GM20000 (cell line): ENCODE measurements around the gene PCDHA6.
"Not testable (repeated sequence)": the region's sequence is repeated elsewhere in the genome, so short reads cannot be mapped to it uniquely, and the experiment has no call there.

Source experiments
- DNase-seq: peaks from one replicate; pipeline ENCODE4 v3.0.0; 2012; ENCODE audit warnings: low spot score
- CTCF ChIP-seq: IDR thresholded peaks from 2 replicates; pipeline ENCODE4 v1.5.1; 2012; ENCODE audit warnings: mild to moderate bottlenecking, control low read depth; ENCODE audit errors: extremely low read depth, missing control alignments

PCDHA6 gene

GRCh38 chr5:140808889-140809291 is 18.9 kb upstream of the PCDHA6 start:
- no peak for TF ChIP-seq CTCF
- DNase-seq = no peak

DNA sequence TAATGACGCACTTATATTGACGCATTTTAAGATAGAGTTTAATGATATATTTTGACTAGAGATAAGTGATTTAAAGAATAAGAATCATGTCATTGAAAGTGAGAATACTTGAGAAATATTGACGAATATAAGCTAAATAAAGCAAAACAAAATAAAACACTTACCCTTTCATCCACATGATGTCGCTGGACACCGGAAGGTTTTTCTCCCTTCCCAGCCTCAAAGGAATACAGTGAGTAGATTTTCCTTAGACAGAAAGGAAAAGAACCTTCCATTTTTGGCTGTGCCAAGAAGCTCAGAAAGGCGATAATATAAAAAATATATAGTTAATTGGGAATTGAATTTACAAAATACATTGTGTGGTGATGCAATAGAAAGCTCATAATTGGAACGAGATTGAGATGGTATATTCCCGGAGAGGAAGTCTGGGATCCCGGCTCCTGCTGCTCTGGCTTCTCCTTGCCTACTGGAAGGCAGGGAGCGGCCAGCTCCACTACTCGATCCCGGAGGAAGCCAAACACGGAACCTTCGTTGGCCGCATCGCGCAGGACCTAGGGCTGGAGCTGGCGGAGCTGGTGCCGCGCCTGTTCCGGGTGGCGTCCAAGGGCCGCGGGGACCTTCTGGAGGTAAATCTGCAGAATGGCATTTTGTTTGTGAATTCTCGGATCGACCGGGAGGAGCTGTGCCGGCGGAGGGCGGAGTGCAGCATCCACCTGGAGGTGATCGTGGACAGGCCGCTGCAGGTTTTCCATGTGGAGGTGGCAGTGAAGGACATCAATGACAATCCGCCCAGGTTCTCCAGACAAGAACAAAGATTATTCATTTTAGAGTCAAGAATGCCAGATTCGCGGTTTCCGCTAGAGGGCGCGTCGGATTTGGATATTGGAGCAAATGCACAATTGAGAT is 6.1 kb upstream of the PCDHA6 start, which contains the start of gene PCDHA5:
PCDHA5 (plus strand) TSS at position 239 of the 906 bp plus-strand sequence.
- DNase-seq = no peak
- peak; percentile 17 for TF ChIP-seq CTCF

DNA sequence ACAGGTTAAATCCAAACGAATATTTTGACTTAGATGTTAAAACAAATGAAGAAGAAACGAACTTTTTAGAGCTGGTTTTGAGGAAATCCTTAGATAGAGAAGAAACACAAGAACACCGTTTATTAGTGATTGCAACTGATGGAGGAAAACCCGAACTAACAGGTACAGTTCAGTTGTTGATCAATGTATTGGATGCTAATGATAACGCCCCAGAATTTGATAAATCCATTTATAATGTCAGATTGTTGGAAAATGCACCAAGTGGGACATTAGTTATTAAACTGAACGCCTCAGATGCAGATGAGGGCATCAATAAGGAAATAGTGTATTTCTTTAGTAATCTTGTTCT is 5.5 kb upstream of the PCDHA6 start:
- no peak for DNase-seq
- no peak for TF ChIP-seq CTCF

- DNase-seq = not testable (repeated sequence)
Measured at GRCh38 chr5:140822969-140823368, 4.8 kb upstream of the PCDHA6 start.

- no peak for TF ChIP-seq CTCF
- DNase-seq = no peak
Measured at GRCh38 chr5:140823475-140823874, 4.3 kb upstream of the PCDHA6 start.

DNA sequence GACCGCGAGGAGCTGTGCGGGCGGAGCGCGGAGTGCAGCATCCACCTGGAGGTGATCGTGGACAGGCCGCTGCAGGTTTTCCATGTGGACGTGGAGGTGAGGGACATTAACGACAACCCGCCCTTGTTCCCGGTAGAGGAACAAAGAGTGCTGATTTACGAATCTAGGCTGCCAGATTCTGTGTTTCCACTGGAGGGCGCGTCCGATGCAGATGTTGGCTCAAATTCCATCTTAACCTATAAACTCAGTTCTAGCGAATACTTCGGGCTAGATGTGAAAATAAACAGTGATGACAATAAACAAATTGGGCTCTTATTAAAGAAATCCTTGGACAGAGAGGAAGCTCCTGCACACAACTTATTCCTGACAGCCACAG is 590 bp downstream of the PCDHA6 start:
- TF ChIP-seq CTCF = no peak

DNA sequence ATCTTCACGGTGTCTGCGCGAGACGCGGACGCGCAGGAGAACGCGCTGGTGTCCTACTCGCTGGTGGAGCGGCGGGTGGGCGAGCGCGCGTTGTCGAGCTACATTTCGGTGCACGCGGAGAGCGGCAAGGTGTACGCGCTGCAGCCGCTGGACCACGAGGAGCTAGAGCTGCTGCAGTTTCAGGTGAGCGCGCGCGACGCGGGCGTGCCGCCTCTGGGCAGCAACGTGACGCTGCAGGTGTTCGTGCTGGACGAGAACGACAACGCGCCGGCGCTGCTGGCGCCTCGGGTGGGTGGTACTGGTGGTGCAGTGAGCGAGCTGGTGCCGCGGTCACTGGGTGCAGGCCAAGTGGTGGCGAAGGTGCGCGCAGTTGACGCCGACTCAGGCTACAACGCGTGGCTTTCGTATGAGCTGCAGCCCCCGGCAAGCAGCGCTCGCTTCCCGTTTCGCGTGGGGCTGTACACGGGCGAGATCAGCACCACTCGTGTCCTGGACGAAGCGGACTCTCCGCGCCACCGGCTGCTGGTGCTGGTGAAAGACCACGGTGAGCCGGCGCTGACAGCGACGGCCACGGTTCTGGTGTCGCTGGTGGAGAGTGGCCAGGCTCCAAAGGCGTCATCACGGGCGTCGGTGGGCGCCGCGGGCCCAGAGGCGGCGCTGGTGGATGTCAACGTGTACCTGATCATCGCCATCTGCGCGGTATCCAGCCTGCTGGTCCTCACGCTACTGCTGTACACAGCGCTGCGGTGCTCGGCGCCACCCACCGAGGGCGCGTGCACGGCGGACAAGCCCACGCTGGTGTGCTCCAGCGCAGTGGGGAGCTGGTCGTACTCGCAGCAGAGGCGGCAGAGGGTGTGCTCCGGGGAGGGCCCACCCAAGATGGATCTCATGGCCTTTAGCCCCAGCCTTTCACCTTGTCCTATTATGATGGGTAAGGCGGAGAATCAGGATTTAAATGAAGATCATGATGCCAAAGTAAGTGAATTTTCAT is 2.0 kb downstream of the PCDHA6 start:
- DNase-seq = not testable (repeated sequence)

More for the DNA sequence above, 590 bp downstream of the PCDHA6 start:
- no peak for DNase-seq

DNA sequence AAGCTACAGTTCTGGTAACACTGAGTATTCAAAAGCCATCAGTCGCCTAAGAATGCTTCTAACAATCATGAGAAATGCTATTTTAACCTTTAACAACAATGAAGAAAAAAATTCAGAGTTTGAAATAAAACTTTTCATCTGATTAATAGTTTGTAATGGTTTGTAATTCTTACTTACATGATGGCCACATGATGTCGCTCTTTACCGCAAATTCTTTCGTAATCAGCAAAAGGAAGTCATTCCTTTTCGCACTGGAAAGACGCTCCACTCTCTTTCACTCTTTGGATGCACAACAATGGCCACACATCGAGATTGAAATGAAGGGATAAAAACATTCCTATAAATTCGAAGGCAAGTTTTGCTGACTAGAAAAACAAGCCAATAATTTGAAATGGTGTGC is 6.2 kb downstream of the PCDHA6 start, which contains the start of gene PCDHA7:
PCDHA7 (plus strand) TSS at position 277 of the 400 bp plus-strand sequence; CDS start at position 392, 115 bp downstream.
- no peak for TF ChIP-seq CTCF
- DNase-seq = no peak

DNA sequence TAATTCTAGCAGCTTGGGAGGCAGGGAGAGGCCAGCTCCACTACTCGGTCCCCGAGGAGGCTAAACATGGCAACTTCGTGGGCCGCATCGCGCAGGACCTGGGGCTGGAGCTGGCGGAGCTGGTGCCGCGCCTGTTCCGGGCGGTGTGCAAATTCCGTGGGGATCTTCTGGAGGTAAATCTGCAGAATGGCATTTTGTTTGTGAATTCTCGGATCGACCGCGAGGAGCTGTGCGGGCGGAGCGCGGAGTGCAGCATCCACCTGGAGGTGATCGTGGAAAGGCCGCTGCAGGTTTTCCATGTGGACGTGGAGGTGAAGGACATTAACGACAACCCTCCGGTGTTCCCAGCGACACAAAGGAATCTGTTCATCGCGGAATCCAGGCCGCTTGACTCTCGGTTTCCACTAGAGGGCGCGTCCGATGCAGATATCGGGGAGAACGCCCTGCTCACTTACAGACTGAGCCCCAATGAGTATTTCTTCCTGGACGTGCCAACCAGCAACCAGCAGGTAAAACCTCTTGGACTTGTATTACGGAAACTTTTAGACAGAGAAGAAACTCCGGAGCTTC is 6.8 kb downstream of the PCDHA6 start:
- not testable (repeated sequence) for DNase-seq
